ENCODE results near the gene RGL1.

Gene RGL1

DNA sequence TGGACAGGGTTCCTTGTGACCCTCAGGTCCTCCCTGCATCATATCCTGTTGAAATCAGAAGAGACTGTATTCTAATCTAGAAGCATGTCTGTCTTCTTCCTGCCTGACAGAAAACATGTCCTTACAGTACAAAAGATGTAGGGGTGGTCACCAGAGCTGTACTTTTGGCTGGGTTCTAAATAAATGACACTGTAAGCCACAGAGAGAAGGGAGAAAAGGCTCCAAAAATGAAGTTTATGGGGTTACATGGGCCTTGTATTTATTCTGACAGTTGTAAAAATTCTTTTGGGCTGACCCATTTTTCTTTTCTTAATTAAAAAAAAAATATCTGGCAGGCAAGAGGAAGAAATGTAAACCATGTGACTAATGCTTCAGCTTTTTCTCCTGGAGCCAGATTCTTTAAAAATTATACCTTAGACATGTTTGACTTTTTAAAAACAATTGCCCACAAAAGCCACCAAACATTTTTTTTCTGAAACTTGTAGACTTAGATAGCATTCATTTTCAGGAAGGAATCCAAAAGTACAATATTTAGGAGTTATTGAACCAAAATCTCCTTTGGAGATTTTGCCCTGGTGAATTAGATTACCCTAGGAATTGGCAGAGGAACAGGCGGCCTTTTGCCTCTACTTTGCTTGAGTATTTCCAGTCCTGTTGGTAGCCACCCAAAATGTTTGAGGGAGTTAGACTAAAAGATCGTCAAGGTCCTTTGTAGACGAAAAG is 17.1 kb downstream of the RGL1 start:
- no peak for DNase-seq (ENCODE audit: low read depth)

- no peak for DNase-seq (ENCODE audit: low read depth)
Observed at GRCh38 chr1:183824291-183824690, 19.4 kb downstream of the RGL1 start.

DNA sequence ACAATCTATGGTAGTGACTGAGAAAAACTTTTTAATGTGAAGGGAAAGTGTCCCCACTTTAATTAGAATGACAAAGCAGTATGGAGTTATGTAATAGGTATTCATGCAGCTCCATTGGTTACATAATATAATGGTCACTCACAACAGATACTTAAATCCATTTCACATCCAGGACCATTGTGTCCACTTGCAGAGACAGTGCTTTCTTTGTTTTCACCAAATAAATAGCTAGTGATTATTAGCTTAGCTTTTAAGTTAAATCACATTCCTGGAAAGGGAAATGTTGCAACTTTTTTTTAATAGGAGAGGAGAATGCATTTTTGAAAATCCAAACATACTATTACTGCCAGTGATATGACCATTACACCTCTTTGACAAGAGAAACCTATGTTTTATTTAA is 22.9 kb downstream of the RGL1 start:
- no peak for DNase-seq (ENCODE audit: low read depth)

DNA sequence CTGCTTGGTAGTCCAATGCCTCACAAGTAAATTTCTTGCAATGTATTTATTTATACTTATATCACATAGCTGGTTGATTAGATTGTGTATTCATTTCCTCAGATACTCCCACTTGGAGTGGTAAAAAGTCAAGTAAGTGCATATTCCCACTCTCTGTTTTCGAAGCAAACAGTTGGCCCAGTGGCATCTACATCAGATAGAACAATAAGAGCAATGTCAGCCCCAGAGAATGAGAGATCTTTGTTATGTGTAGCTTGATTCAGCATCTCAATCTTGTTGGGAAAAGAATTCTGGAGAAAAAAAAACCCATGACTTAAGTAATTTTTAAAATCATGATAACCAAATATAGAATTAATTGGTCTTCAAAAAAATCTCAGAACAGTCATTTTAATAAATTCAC is 25.5 kb downstream of the RGL1 start:
- DNase-seq (ENCODE audit: low read depth) = no peak

- DNase-seq (ENCODE audit: low read depth) = no peak
Observed at GRCh38 chr1:183831311-183831710, 26.4 kb downstream of the RGL1 start.

DNA sequence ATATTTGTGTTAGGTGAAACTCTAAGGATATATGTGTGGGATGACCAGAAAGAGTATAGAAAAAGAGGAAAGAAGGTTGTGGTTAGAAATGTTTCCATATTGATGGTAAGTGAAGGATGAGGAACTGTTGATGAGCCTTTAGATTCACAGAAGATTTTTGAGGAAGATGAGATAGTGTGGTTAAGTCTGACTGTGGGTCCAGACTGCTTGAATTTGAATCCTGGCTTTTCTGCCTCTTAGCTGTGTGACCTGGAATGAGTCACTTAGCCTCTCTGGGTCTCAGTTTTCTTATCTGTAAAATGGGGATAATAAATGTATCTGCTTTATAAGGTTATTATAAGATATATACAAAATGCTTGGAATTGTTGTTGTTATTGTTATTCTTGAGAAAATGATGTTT is 27.5 kb downstream of the RGL1 start:
- no peak for DNase-seq (ENCODE audit: low read depth)

GRCh38 chr1:183834568-183834967 is 29.6 kb downstream of the RGL1 start:
- DNase-seq (ENCODE audit: low read depth) = no peak

DNA sequence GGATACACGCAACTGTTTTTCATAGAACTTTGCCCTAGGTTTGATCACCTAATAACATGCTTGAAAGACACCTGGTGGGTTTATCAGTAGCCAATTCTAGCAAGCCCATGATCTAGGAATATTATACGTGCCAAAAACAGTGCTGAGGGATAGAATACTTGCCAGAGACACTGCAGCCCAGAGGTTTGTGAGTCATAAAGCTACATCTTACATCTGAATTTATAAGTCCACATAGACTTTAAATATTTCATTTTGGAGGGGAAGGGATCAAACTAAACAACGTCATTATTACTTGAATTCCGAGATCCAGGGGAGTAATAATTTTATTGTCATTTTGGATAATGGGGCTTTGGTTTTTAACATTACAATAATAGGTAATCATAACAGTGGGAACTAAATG is 31.7 kb downstream of the RGL1 start:
- DNase-seq (ENCODE audit: low read depth) = no peak

DNA sequence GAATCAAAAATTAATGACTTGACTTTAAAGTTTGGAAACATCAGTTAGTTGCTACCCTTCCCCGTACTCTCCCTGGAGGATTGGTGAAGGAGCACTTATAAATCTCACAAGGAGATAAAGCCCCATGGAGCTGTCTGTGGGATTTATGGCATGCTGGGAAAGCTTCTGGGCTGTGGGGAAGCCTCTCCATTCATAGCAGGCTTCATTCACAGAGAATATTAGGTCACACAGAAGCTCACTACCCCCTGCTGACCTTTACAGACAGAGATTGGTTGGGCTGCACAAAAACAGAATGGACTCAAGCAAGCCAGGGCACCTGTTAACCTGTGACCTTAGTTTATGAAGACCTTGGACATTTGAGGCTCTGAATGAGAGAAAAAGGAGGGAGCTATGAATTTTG is 32.1 kb downstream of the RGL1 start:
- DNase-seq (ENCODE audit: low read depth) = no peak

- no peak for DNase-seq (ENCODE audit: low read depth)
Observed at GRCh38 chr1:183838221-183838620, 33.3 kb downstream of the RGL1 start.

GRCh38 chr1:183840140-183840539 is 35.2 kb downstream of the RGL1 start:
- DNase-seq (ENCODE audit: low read depth) = no peak

GRCh38 chr1:183841550-183841949 is 36.6 kb downstream of the RGL1 start:
- DNase-seq (ENCODE audit: low read depth) = no peak

- DNase-seq (ENCODE audit: low read depth) = no peak
Observed at GRCh38 chr1:183841950-183842794, 37.3 kb downstream of the RGL1 start.

- no peak for DNase-seq (ENCODE audit: low read depth)
Observed at GRCh38 chr1:183842795-183843144, 37.9 kb downstream of the RGL1 start.

DNA sequence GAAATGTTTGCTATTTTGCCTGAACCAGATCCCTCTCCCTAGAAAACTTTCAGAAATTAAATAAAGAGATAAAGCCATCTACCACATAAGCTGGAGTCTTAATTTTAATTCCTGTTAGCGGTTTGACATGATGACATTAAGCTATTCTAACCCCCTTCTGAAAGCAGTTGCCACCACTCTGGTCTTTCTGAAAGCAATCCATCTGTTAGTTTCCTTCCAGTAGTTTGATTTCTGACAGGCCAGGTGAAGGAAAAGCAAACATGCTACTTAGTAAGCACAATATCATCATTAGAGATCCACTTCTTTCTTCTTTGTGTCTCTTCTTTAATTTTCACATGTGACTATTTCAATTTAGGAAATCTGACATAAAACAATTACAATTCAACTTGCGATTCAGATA is 39.9 kb downstream of the RGL1 start:
- DNase-seq (ENCODE audit: low read depth) = no peak

DNA sequence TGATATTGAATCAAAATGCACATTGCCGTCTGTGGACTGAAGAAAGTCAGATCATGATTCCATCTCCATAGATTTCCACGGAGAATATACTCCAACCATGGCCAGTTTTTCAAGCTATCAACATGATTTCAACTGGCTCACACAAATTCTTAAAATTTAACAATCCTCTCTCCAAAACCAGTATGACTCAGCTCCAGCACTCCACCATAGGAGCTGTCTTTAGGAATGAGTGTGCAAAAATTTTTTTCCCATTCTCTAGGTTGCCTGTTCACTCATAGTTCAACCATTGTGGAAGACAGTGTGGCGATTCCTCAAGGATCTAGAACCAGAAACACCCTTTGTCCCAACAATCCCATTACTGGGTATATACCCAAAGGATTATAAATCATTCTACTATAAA is 40.8 kb downstream of the RGL1 start:
- DNase-seq (ENCODE audit: low read depth) = no peak

GRCh38 chr1:183847641-183848040 is 42.7 kb downstream of the RGL1 start:
- no peak for DNase-seq (ENCODE audit: low read depth)

GRCh38 chr1:183850852-183851251 is 45.9 kb downstream of the RGL1 start:
- no peak for DNase-seq (ENCODE audit: low read depth)

GRCh38 chr1:183859119-183859518 is 54.2 kb downstream of the RGL1 start:
- no peak for DNase-seq (ENCODE audit: low read depth)

- no peak for DNase-seq (ENCODE audit: low read depth)
Observed at GRCh38 chr1:183859831-183860230, 54.9 kb downstream of the RGL1 start.

DNA sequence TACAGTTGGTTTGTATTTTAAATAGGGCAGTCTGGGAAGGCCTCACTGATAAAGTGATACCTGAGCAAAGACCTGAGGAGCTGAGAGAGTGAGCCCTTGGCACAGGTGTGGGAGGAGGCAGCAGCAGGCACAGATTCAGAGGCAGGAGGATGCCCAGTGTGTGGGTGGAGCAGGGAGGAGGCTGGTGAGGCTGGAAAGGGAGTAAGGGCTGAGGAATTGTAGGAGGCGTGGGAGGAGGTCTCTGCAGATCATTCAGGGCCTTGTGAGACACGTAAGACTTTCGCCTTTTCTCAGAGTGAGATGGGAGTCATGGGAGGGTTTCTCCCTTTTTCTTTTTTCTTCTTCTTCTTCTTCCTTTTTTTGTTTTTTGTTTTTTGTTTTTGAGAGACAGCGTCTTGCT is 58.0 kb downstream of the RGL1 start:
- no peak for DNase-seq (ENCODE audit: low read depth)

GRCh38 chr1:183863852-183864251 is 58.9 kb downstream of the RGL1 start:
- DNase-seq (ENCODE audit: low read depth) = no peak

DNA sequence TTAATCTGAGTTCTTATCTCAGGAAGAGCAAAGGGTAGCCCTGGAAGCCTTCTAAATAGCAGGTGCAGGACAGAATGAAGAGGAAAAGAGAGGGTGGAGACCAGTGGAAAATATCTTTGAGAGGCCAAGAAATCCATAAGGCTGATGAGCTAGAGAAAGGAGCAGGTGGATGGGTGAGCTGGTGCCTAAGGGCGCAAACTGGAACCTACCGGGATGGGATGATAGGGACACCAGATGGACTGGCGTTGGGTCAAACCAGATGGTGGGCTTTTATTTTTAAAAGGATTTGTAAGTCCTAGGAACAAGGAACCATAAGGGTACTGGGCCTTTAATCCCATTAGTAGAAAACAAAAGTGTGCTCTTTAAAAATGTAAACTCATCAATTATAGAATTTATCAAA is 59.7 kb downstream of the RGL1 start:
- no peak for DNase-seq (ENCODE audit: low read depth)

- no peak for DNase-seq (ENCODE audit: low read depth)
Observed at GRCh38 chr1:183869230-183869629, 64.3 kb downstream of the RGL1 start.
